ENCODE data around the gene CHST8.

- no peak for TF ChIP-seq GATA2 (IDR thresholded peaks at IDR 0.05; ENCODE audit: low read depth, low read length)
- no peak for TF ChIP-seq GATA3 (IDR thresholded peaks at IDR 0.05; ENCODE audit: low read depth, low read length)
Observed at GRCh38 chr19:33659835-33660234, 38.1 kb downstream of the CHST8 start.
